ENCODE measurements around the gene DGKZ.
"Not testable (repeated sequence)": the region's sequence is repeated elsewhere in the genome, so short reads cannot be mapped to it uniquely, and the experiment has no call there.

Gene DGKZ, protein sequence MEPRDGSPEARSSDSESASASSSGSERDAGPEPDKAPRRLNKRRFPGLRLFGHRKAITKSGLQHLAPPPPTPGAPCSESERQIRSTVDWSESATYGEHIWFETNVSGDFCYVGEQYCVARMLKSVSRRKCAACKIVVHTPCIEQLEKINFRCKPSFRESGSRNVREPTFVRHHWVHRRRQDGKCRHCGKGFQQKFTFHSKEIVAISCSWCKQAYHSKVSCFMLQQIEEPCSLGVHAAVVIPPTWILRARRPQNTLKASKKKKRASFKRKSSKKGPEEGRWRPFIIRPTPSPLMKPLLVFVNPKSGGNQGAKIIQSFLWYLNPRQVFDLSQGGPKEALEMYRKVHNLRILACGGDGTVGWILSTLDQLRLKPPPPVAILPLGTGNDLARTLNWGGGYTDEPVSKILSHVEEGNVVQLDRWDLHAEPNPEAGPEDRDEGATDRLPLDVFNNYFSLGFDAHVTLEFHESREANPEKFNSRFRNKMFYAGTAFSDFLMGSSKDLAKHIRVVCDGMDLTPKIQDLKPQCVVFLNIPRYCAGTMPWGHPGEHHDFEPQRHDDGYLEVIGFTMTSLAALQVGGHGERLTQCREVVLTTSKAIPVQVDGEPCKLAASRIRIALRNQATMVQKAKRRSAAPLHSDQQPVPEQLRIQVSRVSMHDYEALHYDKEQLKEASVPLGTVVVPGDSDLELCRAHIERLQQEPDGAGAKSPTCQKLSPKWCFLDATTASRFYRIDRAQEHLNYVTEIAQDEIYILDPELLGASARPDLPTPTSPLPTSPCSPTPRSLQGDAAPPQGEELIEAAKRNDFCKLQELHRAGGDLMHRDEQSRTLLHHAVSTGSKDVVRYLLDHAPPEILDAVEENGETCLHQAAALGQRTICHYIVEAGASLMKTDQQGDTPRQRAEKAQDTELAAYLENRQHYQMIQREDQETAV

DNA sequence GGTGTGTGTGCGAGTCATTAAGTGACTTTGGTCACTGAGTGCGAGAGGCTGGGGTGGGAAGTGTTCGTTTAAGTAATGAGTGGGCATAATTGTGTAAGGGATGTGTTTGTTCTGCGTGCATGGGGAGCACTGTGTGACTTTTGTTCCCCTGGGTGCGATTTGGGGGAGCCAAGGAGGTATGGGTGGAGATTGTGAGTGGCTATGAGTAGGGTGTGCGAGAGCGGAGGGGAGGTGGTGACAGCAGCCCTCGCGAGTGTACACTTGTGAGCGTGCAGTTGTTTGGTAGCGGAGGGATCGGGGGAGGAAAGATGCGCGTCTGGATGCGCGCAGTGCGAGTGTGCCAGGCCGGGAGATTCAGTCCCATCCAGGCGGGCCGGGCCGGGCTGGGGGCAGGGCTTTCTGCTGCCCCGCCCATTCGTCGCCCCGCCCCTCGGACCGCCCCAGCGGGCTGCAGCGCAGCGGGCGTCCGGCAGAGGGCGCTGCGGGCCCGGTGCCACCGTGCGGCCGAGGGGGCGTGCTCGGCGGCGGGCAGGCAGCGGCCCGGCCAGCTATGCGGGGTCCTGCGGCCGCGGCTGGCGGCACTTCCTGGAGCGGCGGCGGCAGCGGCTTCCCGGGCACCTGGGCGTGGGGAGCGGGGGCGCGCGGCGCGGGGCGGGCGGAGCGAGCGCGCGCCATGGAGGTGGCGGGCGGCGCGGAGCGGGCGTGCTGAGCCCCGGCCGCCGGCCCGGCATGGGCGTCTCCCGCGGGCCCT, at the start of gene DGKZ:
Gene DGKZ (plus strand): TSS at position 578 of the 751 bp plus-strand sequence. CDS start 197 bp downstream, outside the sequence.
- peak in 57 of 58 donors; percentile 39 to 92 (median 80) for DNase-seq

DNA sequence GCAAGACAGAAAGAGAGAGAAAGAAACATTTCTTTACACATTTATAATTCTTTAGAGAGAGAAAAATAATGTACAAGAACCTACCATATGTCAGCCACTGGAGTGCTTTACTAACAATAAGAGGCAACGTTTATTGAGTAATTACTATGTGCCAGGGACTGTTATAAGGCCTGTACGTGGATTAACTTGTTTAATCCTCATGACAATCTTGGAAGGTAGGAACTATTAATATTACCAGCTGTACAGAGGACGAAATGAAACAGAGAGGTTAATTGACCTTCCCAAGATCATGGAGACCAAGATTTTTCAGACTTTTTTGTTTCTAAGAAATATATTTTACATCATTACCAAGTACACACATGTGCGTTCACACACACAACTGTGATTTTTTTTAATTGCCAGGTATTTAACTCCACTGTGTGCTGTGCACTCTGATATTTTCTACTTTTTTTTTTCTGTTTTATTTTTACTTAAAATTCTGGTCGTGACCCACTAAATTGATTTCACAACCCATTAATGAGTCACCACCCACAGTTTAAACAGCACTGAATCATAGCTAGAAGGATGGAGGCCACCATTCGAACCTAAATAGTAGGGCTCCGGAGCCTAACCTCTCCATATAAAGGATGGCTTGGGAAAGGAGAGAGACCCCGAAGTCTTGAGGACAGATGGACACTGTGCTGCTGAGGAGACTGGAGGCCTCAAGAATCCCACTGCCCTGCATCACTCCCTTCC, 48.4 kb upstream of the DGKZ start:
- DNase-seq: no peak

DNA sequence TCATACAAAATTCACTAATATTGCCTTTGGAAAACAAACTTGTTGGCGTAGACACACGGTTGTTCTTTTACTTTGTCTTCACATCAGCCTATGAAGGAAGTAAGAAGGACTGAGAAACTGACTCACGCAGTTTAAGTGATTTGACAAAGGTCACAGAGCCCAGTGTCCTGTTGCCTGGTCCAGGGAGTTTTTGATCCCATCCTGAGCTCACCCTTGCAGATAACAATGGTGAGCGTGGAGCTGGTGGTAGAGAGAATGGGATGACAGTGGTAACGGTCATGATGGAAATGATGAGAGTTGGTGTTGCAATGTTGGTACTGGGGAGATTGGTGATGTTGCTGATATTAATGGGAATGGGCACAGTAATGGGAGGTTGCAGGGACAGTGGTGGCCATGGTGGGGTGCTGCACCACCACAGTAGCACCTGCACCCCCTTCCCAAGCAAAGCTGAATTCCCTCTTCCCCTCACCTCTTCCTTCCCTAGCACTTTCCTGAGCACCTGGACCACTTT, 47.8 kb upstream of the DGKZ start:
- DNase-seq: no peak

DNA sequence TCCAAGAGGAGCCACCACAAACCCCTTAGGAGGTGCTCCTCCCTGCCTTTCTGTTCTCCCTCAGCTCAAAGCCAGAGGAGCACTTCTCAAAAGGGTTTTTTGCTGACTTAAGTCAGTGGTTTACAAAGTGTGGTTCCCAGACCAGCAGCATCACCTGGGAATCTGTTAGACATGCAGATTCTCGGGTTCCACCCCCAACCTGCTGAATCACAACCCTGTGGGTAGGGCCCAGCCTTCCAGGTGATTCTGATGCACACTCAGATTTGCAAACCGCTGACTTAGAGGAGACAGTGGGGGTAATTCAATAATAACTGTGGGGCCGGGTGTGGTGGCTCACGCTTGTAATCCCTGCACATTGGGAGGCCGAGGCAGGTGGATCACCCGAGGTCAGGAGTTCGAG, 47.0 kb upstream of the DGKZ start:
- no peak for DNase-seq

DNA sequence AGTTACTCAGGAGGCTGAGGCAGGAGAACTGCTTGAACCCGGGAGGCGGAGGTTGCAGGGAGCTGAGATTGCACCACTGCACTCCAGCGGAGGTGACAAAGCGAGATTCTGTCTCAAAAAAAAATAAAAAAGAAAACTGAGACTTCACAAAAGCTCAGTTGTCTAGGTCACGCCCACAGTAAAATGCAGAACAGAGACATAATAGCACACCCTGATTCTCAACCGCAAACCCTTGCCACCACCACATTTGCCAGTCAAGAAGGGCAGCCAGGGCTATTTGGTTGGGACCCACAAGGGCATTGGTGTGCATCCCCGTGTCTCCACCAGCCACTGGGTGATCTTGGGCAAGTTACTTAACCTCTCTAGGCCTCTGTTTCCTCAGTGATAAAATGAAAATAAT, 44.4 kb upstream of the DGKZ start:
- no peak for DNase-seq

DNA sequence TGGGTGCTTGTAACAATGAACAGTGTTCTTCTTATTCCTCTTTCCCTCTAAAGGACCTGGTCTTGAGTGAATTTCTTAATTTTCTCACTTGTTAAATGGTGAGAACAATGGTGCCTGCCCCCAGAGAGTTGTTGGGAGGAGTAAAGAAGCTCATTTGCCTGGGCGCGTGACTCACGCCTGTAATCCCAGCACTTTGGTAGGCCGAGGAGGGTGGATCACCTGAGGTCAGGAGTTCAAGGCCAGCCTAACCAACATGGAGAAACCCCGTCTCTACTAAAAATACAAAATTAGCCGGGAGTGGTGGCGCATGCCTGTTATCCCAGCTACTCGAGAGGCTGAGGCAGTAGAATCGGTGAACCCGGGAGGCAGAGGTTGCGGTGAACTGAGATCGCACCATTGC, 43.2 kb upstream of the DGKZ start:
- DNase-seq: not testable (repeated sequence)

DNA sequence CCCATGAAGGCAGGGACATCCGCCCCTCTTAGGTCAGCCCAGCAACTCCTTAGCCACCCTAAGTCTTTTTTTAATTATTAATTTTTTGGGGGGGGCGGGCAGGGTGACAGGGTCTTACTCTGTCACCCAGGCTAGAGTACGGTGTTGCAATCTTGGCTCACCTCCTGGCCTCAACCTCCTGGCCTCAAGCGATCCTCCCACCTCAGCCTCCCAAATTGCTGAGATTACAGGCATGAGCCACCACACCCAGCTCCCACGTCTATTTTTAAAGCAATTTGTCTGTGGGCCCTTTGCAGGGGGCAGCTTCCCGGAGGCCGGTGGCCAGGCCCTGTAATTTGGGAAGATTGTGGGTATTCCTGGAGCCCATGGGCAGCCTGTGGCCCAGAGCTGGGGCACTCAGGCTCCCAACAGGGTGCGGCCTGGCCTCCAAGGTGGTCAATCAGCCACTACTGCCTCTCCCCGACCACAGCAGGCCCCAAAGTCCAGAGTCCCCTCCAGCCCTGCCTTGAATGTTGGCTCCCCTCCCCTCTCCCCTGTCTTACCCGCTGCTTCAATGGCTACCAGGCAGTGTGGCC, 42.6 kb upstream of the DGKZ start:
- no peak for DNase-seq

DNA sequence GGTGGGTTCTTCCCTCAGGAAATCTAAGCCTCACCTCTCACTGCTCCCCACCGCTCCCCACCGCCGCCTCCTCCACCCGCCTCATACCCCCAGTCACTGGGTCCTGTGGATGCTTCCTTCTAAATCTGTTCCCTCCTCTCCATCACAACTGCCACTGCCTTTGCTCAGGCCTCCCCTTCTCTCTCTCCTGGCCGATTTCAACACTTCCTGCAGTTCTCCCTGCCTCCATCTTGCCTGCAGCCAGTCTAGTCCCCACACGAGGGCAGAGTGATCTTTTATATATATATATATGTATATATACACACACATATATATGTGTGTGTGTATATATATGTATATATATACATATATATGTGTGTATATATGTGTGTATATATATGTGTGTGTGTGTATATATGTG, 42.0 kb upstream of the DGKZ start:
- no peak for DNase-seq

DNA sequence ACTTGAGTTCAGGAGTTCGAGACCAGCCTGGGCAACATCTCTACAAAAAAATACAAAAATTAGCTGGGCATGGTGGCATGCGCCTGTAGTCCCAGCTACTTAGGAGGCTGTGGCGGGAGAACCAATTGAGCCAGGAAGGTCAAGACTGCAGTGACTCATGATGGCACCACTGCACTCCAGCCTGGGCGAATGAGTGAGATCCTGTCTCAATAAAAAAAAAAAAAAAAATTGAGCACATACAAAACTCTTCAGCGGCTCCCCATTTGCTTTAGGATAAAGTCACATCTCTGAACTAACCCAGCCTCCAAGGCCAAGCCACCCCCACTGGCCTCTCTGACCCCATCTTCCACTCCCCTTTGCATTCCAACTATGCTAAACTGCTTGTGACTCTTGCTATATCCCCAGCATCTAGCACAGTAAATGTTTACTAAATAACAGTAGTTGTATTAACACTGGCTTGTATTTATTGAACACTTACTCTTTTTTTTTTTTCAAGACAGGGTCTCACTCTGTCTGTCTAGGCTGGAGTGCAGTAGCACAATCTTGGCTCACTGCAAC, 40.9 kb upstream of the DGKZ start:
- no peak for DNase-seq

DNA sequence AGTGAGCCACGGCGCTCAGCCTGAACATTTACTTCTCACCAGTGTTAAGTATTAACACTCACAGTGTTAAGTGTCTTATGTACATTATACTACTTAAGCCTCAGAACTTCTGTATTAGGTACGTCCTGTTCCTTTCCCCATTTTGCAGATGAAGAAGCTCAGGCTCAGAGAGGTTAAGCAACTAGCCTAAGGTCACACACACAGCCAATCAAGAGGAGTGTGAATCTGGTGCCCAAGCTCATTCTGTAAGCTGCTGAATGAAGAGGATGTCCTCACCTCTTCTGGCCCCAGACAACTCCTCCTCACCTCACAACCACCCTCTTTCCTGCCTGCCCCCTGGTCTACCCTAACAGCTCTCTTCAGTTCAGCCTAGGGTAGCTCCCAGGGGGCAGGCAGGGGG, 39.9 kb upstream of the DGKZ start:
- DNase-seq: no peak

DNA sequence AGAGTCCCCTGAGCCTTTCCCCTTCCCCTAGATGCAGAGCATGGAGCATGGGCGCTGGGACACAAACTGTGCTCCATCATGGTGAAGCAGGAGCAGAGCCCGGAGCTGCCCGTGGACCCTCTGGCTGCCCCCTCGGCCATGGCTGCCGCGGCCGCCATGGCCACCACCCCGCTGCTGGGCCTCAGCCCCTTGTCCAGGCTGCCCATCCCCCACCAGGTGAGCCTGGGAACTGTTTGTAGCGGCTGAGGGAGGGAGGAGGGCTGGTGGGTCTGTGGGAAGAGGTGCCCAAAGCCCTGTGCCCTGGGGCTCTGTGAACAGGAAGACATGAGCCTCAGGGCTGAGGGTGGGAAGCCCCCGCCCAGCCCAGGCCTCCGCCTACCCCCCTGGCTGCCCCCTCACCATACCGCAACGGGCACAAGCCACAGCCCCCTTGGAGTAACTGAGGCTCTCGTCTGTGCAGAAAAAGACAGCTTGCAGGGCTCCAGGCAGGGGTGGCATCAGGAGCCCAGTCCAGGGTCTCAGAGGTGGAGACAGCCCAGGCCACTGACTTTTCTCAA, 39.4 kb upstream of the DGKZ start:
- DNase-seq: no peak

DNA sequence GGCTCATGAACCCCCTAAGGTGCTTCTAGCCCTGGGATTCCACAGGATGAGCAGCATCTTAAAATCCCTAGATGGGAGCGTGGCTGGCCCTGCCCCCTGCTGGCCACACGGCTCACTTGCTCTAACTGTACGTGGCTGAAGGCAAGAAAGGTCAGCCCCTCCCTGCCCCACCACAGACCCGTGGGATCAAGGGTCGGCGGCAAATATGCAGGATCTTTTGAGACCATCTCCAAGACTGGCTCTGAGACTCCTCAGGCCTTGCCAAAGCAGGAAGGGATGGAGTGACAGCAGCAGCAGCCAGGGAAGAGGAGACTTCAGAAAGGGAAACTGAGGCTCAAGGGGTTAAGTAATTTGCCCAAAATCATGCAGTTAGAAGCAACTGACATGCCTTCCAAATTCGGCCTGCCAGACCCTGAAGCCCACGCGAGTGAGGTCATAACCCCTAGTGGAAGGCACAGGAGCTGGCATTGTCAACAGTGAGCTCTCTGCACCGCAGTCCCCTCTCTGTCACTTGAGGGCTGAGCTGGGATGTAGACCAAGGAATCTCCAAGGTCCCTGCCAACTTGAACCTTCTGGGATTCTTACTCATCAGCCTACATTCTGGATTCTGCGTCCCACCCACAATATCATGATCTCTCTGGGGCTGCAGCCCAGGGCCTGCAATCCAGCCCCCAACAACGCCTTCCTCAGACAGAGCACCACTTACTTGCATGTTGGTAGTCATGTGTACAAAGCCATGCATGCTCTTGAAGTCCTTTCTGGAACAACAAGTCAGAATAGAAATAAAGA, 38.4 kb upstream of the DGKZ start:
- peak in 48 of 58 donors; percentile 6 to 79 (median 40) for DNase-seq

DNA sequence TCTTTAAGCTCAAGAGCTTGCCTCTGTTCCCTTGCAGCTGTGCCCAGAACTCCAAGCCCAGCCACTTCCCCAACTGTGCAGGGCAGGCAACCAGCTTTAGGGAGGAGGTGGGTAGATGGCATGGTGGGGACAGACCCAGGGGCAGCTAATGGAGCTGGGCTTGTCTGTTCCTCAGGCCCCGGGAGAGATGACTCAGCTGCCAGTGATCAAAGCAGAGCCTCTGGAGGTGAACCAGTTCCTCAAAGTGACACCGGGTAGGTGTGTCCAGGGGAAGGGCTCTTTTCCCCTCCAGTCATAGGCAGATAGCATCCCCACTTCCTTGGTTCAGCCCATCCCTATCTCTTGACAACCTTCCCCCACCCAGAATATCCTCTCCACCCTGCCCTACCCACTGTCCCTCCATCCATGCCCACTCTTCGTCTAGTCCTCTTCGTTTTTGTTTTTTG, 37.4 kb upstream of the DGKZ start:
- DNase-seq: no peak

DNA sequence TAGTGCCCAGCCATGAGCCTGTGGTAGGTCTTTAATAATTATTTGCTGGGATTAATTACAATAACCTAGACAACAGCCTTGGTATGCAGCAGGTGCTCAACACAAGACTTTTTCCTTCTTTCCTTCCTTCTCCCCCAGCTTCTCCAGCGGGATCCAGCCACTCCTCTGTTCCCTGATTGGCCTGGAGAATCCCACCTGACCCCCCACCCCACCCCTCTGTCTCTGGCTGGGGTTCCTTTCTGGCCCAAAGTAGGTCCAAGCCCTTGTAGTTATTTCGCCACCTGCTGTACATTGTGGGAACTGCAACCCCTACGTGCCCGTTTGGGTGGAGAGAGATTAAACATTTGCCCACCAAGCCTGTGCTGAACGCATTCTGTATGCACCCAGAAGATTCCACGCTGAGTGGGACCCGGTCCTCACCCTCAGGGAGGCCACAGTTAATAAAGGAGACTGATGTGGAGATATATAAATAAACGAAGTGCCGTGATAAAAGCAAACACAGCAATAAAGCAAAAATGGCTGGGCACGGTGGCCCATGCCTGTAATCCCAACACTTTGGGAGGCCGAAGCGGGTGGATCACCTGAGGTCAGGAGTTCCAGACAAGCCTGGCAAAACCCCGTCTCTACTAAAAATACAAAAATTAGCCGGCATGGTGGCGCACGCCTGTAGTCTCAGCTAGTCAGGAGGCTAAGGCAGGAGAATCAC, 32.1 kb upstream of the DGKZ start:
- peak in 27 of 58 donors; percentile 10 to 66 (median 32) for DNase-seq

DNA sequence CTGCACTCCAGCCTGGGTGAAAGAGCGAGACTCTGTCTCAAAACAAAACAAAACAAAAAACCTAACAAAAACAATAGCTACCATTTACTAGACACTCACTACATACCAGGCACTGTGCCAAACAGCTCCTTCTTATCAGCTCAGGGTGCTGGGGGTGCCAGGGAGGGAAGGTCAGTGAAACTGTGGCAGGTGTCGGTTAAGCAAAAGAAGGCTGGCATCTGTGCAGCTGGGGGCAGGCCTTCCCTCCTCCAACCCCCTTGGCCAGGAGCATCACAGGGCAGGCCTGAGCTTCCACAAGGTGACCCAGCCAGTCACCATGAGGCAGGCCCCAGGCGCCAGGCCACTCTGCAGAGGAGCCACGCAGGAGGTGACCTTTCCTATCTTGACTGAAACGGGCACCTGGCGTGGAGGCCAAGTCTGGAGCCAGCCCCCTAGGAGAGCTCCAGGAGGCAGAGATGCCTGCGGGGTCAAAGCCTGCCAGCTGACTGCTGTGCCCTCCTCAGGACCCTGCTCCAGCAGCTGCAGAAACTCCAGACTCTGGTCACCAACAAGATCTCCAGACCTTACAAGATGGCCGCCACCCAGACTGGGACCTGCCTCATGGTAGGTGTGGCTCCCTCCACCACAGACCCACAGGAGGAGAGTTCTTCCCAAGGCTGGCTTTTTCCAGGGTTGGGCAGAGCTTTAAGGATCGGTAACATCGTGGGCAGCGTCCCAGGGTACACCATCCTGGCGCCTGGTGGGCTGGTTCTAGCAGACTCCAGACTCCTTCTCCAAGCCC, 31.3 kb upstream of the DGKZ start:
- no peak for DNase-seq

DNA sequence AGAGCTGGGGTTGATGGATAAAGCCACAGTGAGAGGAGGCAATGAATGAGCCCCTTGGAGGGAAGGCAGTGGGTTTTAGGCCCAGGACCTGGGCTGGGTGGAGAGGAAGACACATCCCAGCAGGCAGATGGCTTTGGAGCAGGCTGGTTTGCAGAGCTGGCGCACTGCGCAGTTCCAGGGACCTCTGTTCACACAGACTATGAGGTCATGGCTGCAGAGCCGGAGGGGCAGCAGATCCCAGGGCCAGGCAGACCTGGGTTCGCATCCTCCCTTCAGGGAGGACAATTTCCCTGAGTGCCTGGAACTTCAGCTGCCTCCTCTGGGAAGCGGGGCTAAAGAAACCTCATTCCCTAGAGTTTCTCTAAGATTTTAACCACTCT, 28.2 kb upstream of the DGKZ start:
- no peak for DNase-seq

DNA sequence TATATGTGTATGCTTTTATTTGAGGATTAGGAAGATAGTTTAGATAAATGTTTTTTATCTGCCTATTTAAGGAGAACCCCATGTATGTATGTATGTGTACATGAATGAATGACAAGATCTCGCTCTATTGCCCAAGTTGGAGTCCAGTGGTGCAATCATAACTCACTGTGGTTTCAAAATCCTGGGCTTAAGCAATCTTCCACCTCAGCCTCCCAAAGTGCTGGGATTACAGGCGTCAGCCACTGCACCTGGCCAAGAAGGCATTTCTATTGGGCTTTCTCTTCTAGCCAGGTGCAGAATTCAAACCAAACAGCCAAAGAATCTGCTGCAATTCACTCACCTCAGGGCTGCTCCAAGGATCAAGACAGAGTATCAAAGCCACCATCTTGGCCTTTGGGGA, 25.5 kb upstream of the DGKZ start:
- DNase-seq: no peak

All from anterior cingulate cortex (tissue), 58 donors.